Endothelial cell of umbilical vein (primary cell): ENCODE results near the gene MUC2. TPM values are rescaled to one million over a fixed set of nuclear protein-coding genes. Genes with fewer than 3 reads are reported as not detected.

Experiments
- BruUV-seq: library from RNA; stranded (reverse); fragments of 400-500 nt; replicated peaks from 2 replicates; lab custom pipeline; 2021; lab: Mats Ljungman, UMichigan
- CTCF ChIA-PET: fragments of 300-600, 350-600 bp; sonication (Branson Sonifier 250); formaldehyde crosslinking; loops from one replicate; lab custom pipeline; 2021; ENCODE audit warnings: antibody characterized with exemption, inconsistent platforms; lab: Charles Lee
- POLR2A ChIA-PET: fragments of 300-600, 350-600 bp; sonication (Branson Sonifier 250); formaldehyde crosslinking; loops from one replicate; lab custom pipeline; 2021; ENCODE audit warnings: antibody characterized with exemption, inconsistent platforms; lab: Charles Lee
- DNase-seq: peaks from one replicate; pipeline ENCODE4 v3.0.0-alpha.2; 2011; ENCODE audit warnings: low read depth, low spot score
- FAIRE-seq: peaks from 2 replicates; lab custom pipeline; 2011; peaks lifted over from hg19 to GRCh38; lab: Jason Lieb, UNC
- H2AFZ ChIP-seq: 2 replicates; pipeline ENCODE4 v1.6.0; 2012; ENCODE audit warnings: low read depth, low read length, control low read depth, inconsistent platforms
- H3K27ac ChIP-seq: 2 replicates; pipeline ENCODE4 v1.5.1; 2011; ENCODE audit warnings: low read depth, mild to moderate bottlenecking, control low read depth, low read length, moderate library complexity; ENCODE audit not compliant: insufficient read depth
- H3K27me3 ChIP-seq, 2 experiments: 2 replicates each; pipeline versions ENCODE4 v1.6.0 to v1.6.1; 2011; ENCODE audit warnings: low read length in 2 of 2, mixed read lengths in 1 of 2; ENCODE audit not compliant: control insufficient read depth in 2 of 2, insufficient read depth in 2 of 2
- H3K36me3 ChIP-seq, 2 experiments: 2 replicates in 1 of 2; 3 replicates in 1 of 2; pipeline ENCODE4 v1.5.1; 2011; ENCODE audit warnings: low read length in 2 of 2, mild to moderate bottlenecking in 1 of 2, moderate library complexity in 1 of 2; ENCODE audit not compliant: control insufficient read depth in 2 of 2, insufficient read depth in 2 of 2; ENCODE audit errors: extremely low read depth in 1 of 2
- H3K4me1 ChIP-seq: 3 replicates; pipeline ENCODE4 v1.5.1; 2011; ENCODE audit warnings: mild to moderate bottlenecking, low read length; ENCODE audit not compliant: control insufficient read depth, insufficient read depth; ENCODE audit errors: extremely low read depth
- H3K4me2 ChIP-seq: 2 replicates; pipeline ENCODE4 v1.6.1; 2011; ENCODE audit warnings: low read length, control low read depth, mixed read lengths; ENCODE audit not compliant: insufficient read depth
- H3K4me3 ChIP-seq, 3 experiments: fragments of 200-600 bp in 1 of 3; sonication (generic), shearing (Covaris generic) in 1 of 3; replicated peaks in 1 of 3; 2 replicates each; pipeline ENCODE4 v1.5.1; 2011 to 2016; ENCODE audit warnings: control low read depth in 3 of 3, low read length in 3 of 3, mild to moderate bottlenecking in 2 of 3, inconsistent platforms in 1 of 3, low read depth in 1 of 3, moderate library complexity in 1 of 3; ENCODE audit not compliant: insufficient read depth in 1 of 3
- H3K79me2 ChIP-seq: 2 replicates; pipeline ENCODE4 v1.6.0; 2012; ENCODE audit warnings: low read length, inconsistent platforms; ENCODE audit not compliant: control insufficient read depth, insufficient read depth
- H3K9ac ChIP-seq: replicated peaks from 2 replicates; pipeline ENCODE3; 2011; ENCODE audit warnings: low read length, control low read depth; ENCODE audit not compliant: insufficient read depth; ENCODE audit errors: extremely low read depth
- H3K9me1 ChIP-seq: replicated peaks from 3 replicates; pipeline ENCODE4 v1.6.0; 2011; ENCODE audit warnings: mild to moderate bottlenecking, low read length; ENCODE audit not compliant: control insufficient read depth, insufficient read depth; ENCODE audit errors: extremely low read depth
- H3K9me3 ChIP-seq: replicated peaks from 2 replicates; pipeline ENCODE4 v1.5.1; 2012; ENCODE audit warnings: low read length, inconsistent platforms; ENCODE audit not compliant: control insufficient read depth, insufficient read depth
- H4K20me1 ChIP-seq: replicated peaks from 2 replicates; pipeline ENCODE3; 2011; ENCODE audit warnings: mild to moderate bottlenecking, low read length; ENCODE audit not compliant: control insufficient read depth, insufficient read depth; ENCODE audit errors: extremely low read depth
- CTCF ChIP-seq, 2 donors: IDR thresholded peaks; 1 replicate in 1 of 2; 2 replicates in 1 of 2; pipeline ENCODE4 v1.5.1; 2011; ENCODE audit warnings: low read length in 2 of 2, mild to moderate bottlenecking in 2 of 2, moderate library complexity in 2 of 2, control low read depth in 1 of 2, inconsistent platforms in 1 of 2, low read depth in 1 of 2; ENCODE audit not compliant: insufficient read depth in 1 of 2; ENCODE audit errors: extremely low read depth in 1 of 2
- EZH2 ChIP-seq: IDR thresholded peaks from 2 replicates; pipeline ENCODE4 v1.6.1; 2012; ENCODE audit warnings: borderline replicate concordance, low read depth, mild to moderate bottlenecking, moderate library complexity, low read length, inconsistent platforms; ENCODE audit not compliant: severe bottlenecking
- FOS ChIP-seq: IDR thresholded peaks from 2 replicates; pipeline ENCODE4 v1.6.1; 2011; ENCODE audit warnings: mild to moderate bottlenecking, low read length, moderate library complexity, borderline replicate concordance; ENCODE audit not compliant: insufficient read depth
- GATA2 ChIP-seq: IDR thresholded peaks from 2 replicates; pipeline ENCODE4 v1.7.0; 2011; ENCODE audit warnings: low read depth, mild to moderate bottlenecking, moderate library complexity, mixed read lengths, low read length; ENCODE audit not compliant: insufficient read length, insufficient read depth
- JUN ChIP-seq: IDR thresholded peaks from 2 replicates; pipeline ENCODE4 v1.6.1; 2011; ENCODE audit warnings: borderline replicate concordance, low read depth; ENCODE audit not compliant: insufficient read length, insufficient read depth
- MAX ChIP-seq: IDR thresholded peaks from 2 replicates; pipeline ENCODE4 v1.6.1; 2011; ENCODE audit not compliant: insufficient read depth, insufficient read length
- MYC ChIP-seq: IDR thresholded peaks from one replicate; pipeline ENCODE4 v1.6.1; 2011; ENCODE audit warnings: mild to moderate bottlenecking, low read depth, low read length
- POLR2A ChIP-seq: IDR thresholded peaks from 2 replicates; pipeline ENCODE4 v1.6.1; 2012; ENCODE audit warnings: low read depth, mild to moderate bottlenecking, control low read depth, low read length
- POLR2AphosphoS5 ChIP-seq: IDR thresholded peaks from 2 replicates; pipeline ENCODE4 v1.6.1; 2012; ENCODE audit warnings: low read depth, mild to moderate bottlenecking, control low read depth, low read length, moderate library complexity; ENCODE audit not compliant: insufficient read depth
- dilution Hi-C: fragments of 300-500 bp; cut with MboI; formaldehyde crosslinking; loops from one replicate; pipeline ENCODE4 v1.15.0; 2019; ENCODE audit warnings: low sequenced_read_pairs; ENCODE audit not compliant: extremely low pct_ligation_motif_present
- intact Hi-C: fragments of 100-400 bp; cut with micrococcal nuclease; formaldehyde crosslinking; loops from one replicate; pipeline ENCODE4 v1.10.0; 2022
- polyA plus RNA-seq, 4 experiments: library from polyadenylated mRNA; depleted of rRNA in 3 of 4; stranded (reverse) in 3 of 4; unstranded in 1 of 4; fragments of >200 nt; gene quantifications; 2 replicates each; pipeline versions ENCODE4 v1.2.1 to v1.2.3, GENCODE V29; 2011 to 2012; ENCODE audit warnings: missing spikeins in 1 of 4
- total RNA-seq: library from RNA; stranded (reverse); gene quantifications from 2 replicates; pipeline ENCODE4 v1.2.3, GENCODE V29; 2021

Gene MUC2
- total and polyA plus RNA-seq, 2 donors (not counting 3 experiments of a cell fraction or from before 2014, with no cell fraction given) = not detected

GRCh38 chr11:1034456-1035295, 40.0 kb upstream of the MUC2 start:
- no peak for FAIRE-seq
- CTCF ChIA-PET = no interaction called here

More at GRCh38 chr11:1034456-1035295, 40.0 kb upstream of the MUC2 start:
- POLR2A ChIA-PET = interaction anchor here (0.5 kb wide), 1 partner anchor 514 kb away, joined by 4 read pairs; no protein-coding TSS in a partner anchor
- DNase-seq = no peak
- no peaks in the 10 kb centered on the region for H3K4me1 ChIP-seq
- no TSS peak for BruUV-seq
- H4K20me1 ChIP-seq = no peaks in the 10 kb centered on the region
- no peaks in the 10 kb centered on the region for H3K27me3 ChIP-seq
- H3K4me2 ChIP-seq = no peak overlapping the region
- no peak overlapping the region for H2AFZ ChIP-seq
- H3K9me3 ChIP-seq = no peaks in the 10 kb centered on the region
- dilution Hi-C loops = no loop called here
- no peak overlapping the region for H3K4me3 ChIP-seq
- TF ChIP-seq GATA2 (no peak), MAX (no peak), FOS (no peak), POLR2AphosphoS5 (no peak), EZH2 (no peak), POLR2A (no peak), CTCF (IDR thresholded peaks at IDR 0.05; ENCODE audit: extremely low read depth in 1 of 2, insufficient read depth in 1 of 2, low read depth in 1 of 2, low read length in 2 of 2) (no peak), JUN (no peak), MYC (no peak)
- no peaks in the 10 kb centered on the region for H3K36me3 ChIP-seq
- H3K9ac ChIP-seq = no peak overlapping the region
- no peaks in the 10 kb centered on the region for H3K9me1 ChIP-seq
- H3K79me2 ChIP-seq = no peaks in the 10 kb centered on the region
- H3K27ac ChIP-seq = no peak overlapping the region
- intact Hi-C loops = no loop called here
